Measurements from ENCODE around the gene PADI6. TPM values are rescaled to one million over a fixed set of nuclear protein-coding genes. Genes with fewer than 3 reads are reported as not detected.

PADI6 gene
- total and polyA plus RNA-seq, 2 of the 8 experiments (the other 6 are each of a cell fraction or from before 2014, with no cell fraction given), result not detected

DNA sequence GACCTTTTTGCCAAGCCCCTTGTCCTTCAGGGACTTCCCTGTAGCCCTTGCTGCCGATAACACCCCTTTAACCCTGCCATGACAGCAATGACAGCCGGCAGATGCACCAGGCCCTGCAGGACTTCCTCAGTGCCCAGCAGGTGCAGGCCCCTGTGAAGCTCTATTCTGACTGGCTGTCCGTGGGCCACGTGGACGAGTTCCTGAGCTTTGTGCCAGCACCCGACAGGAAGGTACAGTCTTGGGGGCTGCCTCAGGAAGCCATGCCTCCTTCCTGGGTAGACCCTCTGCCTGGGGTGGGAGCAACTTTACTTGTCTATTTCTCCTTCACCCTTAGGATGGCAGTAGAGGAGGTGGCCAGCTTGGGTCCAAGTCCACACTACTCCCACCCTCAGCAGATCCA is 16.1 kb upstream of the PADI6 start (continued):
- TF ChIP-seq, protein P1, sequence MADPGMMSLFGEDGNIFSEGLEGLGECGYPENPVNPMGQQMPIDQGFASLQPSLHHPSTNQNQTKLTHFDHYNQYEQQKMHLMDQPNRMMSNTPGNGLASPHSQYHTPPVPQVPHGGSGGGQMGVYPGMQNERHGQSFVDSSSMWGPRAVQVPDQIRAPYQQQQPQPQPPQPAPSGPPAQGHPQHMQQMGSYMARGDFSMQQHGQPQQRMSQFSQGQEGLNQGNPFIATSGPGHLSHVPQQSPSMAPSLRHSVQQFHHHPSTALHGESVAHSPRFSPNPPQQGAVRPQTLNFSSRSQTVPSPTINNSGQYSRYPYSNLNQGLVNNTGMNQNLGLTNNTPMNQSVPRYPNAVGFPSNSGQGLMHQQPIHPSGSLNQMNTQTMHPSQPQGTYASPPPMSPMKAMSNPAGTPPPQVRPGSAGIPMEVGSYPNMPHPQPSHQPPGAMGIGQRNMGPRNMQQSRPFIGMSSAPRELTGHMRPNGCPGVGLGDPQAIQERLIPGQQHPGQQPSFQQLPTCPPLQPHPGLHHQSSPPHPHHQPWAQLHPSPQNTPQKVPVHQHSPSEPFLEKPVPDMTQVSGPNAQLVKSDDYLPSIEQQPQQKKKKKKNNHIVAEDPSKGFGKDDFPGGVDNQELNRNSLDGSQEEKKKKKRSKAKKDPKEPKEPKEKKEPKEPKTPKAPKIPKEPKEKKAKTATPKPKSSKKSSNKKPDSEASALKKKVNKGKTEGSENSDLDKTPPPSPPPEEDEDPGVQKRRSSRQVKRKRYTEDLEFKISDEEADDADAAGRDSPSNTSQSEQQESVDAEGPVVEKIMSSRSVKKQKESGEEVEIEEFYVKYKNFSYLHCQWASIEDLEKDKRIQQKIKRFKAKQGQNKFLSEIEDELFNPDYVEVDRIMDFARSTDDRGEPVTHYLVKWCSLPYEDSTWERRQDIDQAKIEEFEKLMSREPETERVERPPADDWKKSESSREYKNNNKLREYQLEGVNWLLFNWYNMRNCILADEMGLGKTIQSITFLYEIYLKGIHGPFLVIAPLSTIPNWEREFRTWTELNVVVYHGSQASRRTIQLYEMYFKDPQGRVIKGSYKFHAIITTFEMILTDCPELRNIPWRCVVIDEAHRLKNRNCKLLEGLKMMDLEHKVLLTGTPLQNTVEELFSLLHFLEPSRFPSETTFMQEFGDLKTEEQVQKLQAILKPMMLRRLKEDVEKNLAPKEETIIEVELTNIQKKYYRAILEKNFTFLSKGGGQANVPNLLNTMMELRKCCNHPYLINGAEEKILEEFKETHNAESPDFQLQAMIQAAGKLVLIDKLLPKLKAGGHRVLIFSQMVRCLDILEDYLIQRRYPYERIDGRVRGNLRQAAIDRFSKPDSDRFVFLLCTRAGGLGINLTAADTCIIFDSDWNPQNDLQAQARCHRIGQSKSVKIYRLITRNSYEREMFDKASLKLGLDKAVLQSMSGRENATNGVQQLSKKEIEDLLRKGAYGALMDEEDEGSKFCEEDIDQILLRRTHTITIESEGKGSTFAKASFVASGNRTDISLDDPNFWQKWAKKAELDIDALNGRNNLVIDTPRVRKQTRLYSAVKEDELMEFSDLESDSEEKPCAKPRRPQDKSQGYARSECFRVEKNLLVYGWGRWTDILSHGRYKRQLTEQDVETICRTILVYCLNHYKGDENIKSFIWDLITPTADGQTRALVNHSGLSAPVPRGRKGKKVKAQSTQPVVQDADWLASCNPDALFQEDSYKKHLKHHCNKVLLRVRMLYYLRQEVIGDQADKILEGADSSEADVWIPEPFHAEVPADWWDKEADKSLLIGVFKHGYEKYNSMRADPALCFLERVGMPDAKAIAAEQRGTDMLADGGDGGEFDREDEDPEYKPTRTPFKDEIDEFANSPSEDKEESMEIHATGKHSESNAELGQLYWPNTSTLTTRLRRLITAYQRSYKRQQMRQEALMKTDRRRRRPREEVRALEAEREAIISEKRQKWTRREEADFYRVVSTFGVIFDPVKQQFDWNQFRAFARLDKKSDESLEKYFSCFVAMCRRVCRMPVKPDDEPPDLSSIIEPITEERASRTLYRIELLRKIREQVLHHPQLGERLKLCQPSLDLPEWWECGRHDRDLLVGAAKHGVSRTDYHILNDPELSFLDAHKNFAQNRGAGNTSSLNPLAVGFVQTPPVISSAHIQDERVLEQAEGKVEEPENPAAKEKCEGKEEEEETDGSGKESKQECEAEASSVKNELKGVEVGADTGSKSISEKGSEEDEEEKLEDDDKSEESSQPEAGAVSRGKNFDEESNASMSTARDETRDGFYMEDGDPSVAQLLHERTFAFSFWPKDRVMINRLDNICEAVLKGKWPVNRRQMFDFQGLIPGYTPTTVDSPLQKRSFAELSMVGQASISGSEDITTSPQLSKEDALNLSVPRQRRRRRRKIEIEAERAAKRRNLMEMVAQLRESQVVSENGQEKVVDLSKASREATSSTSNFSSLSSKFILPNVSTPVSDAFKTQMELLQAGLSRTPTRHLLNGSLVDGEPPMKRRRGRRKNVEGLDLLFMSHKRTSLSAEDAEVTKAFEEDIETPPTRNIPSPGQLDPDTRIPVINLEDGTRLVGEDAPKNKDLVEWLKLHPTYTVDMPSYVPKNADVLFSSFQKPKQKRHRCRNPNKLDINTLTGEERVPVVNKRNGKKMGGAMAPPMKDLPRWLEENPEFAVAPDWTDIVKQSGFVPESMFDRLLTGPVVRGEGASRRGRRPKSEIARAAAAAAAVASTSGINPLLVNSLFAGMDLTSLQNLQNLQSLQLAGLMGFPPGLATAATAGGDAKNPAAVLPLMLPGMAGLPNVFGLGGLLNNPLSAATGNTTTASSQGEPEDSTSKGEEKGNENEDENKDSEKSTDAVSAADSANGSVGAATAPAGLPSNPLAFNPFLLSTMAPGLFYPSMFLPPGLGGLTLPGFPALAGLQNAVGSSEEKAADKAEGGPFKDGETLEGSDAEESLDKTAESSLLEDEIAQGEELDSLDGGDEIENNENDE (IDR thresholded peaks at IDR 0.05; ENCODE audit: insufficient replicate concordance, low read length), result no peak
- TF ChIP-seq TCF12 (IDR thresholded peaks at IDR 0.05; ENCODE audit: low read depth, low read length), result no peak
- TF ChIP-seq FOSL1 (IDR thresholded peaks at IDR 0.05; ENCODE audit: insufficient read depth, low read depth, low read length), result no peak
- TF ChIP-seq, protein P2, sequence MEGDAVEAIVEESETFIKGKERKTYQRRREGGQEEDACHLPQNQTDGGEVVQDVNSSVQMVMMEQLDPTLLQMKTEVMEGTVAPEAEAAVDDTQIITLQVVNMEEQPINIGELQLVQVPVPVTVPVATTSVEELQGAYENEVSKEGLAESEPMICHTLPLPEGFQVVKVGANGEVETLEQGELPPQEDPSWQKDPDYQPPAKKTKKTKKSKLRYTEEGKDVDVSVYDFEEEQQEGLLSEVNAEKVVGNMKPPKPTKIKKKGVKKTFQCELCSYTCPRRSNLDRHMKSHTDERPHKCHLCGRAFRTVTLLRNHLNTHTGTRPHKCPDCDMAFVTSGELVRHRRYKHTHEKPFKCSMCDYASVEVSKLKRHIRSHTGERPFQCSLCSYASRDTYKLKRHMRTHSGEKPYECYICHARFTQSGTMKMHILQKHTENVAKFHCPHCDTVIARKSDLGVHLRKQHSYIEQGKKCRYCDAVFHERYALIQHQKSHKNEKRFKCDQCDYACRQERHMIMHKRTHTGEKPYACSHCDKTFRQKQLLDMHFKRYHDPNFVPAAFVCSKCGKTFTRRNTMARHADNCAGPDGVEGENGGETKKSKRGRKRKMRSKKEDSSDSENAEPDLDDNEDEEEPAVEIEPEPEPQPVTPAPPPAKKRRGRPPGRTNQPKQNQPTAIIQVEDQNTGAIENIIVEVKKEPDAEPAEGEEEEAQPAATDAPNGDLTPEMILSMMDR (IDR thresholded peaks at IDR 0.05; ENCODE audit: control extremely low read depth in 1 of 3, insufficient read depth in 1 of 3, low read depth in 1 of 3, low read length in 3 of 3), result no peak
- no peak for TF ChIP-seq KDM4A (IDR thresholded peaks at IDR 0.05; ENCODE audit: low read depth, low read length, severe bottlenecking)
- TF ChIP-seq CEBPB (IDR thresholded peaks at IDR 0.05; ENCODE audit: low read depth, low read length), result no peak
- no peak for TF ChIP-seq POLR2AphosphoS5 (IDR thresholded peaks at IDR 0.05; ENCODE audit: low read depth, low read length)
- no peak for TF ChIP-seq TEAD4 (IDR thresholded peaks at IDR 0.05; ENCODE audit: low read depth, low read length)
